ENCODE results near the gene FJX1.

Gene FJX1

GRCh38 chr11:35624316-35624715 lies 6.1 kb downstream of the FJX1 start:
- no peak overlapping the region for H3K27ac ChIP-seq
- no peak for TF ChIP-seq CTCF (conservative IDR thresholded peaks at IDR 0.05; ENCODE audit: low read depth)
- ChIA-PET POLR2A (ENCODE audit: low non-redundant PET) (interaction anchor here (0.9 kb wide), 1 partner anchor 38 kb away, joined by 3 read pairs; no protein-coding TSS in a partner anchor), CTCF (no interaction called here)
- no peak for DNase-seq (ENCODE audit: low spot score)

GRCh38 chr11:35624781-35625180 lies 6.5 kb downstream of the FJX1 start:
- POLR2A ChIA-PET (ENCODE audit: low non-redundant PET) = no interaction called here
- CTCF ChIA-PET = no interaction called here
- no peak for DNase-seq (ENCODE audit: low spot score)
- H3K27ac ChIP-seq = no peak overlapping the region
- TF ChIP-seq CTCF (conservative IDR thresholded peaks at IDR 0.05; ENCODE audit: low read depth) = no peak

- CTCF ChIA-PET = no interaction called here
Observed at GRCh38 chr11:35626501-35626900, 8.2 kb downstream of the FJX1 start.

GRCh38 chr11:35629511-35629910 lies 11.3 kb downstream of the FJX1 start:
- TF ChIP-seq CTCF (conservative IDR thresholded peaks at IDR 0.05; ENCODE audit: low read depth) = no peak
- CTCF ChIA-PET = interaction anchor here (1.0 kb wide), 1 partner anchor 192 kb away, joined by 6 read pairs; no protein-coding TSS in a partner anchor
- POLR2A ChIA-PET (ENCODE audit: low non-redundant PET) = no interaction called here
- H3K27ac ChIP-seq = no peak overlapping the region
- no peak for DNase-seq (ENCODE audit: low spot score)

More at GRCh38 chr11:35626501-35626900, 8.2 kb downstream of the FJX1 start:
- TF ChIP-seq CTCF (conservative IDR thresholded peaks at IDR 0.05; ENCODE audit: low read depth) = no peak
- no peak overlapping the region for H3K27ac ChIP-seq
- no peak for DNase-seq (ENCODE audit: low spot score)
- POLR2A ChIA-PET (ENCODE audit: low non-redundant PET) = no interaction called here

- peak; percentile 89 for DNase-seq (ENCODE audit: low spot score)
- H3K27ac ChIP-seq = no peak overlapping the region
- no peak for TF ChIP-seq CTCF (conservative IDR thresholded peaks at IDR 0.05; ENCODE audit: low read depth)
- POLR2A ChIA-PET (ENCODE audit: low non-redundant PET) = no interaction called here
- CTCF ChIA-PET = interaction anchor here (1.0 kb wide), 1 partner anchor 192 kb away, joined by 6 read pairs; no protein-coding TSS in a partner anchor
Observed at GRCh38 chr11:35629914-35630313, 11.7 kb downstream of the FJX1 start.

- TF ChIP-seq CTCF (conservative IDR thresholded peaks at IDR 0.05; ENCODE audit: low read depth) = no peak
- no peak for DNase-seq (ENCODE audit: low spot score)
- H3K27ac ChIP-seq = no peak overlapping the region
- ChIA-PET CTCF (no interaction called here), POLR2A (ENCODE audit: low non-redundant PET) (no interaction called here)
Observed at GRCh38 chr11:35631891-35632290, 13.6 kb downstream of the FJX1 start.

GRCh38 chr11:35632301-35632700 lies 14.0 kb downstream of the FJX1 start:
- DNase-seq (ENCODE audit: low spot score) = no peak
- ChIA-PET POLR2A (ENCODE audit: low non-redundant PET) (no interaction called here), CTCF (no interaction called here)
- TF ChIP-seq CTCF (conservative IDR thresholded peaks at IDR 0.05; ENCODE audit: low read depth) = no peak
- no peak overlapping the region for H3K27ac ChIP-seq
